ENCODE measurements around the gene LYPD6.

GRCh38 chr2:149421791-149422190 is 91.4 kb downstream of the LYPD6 start:
- TF ChIP-seq POLR2A (IDR thresholded peaks at IDR 0.05) (no peak), EP300 (IDR thresholded peaks at IDR 0.05) (no peak), CTCF (IDR thresholded peaks at IDR 0.05) (no peak)
